ENCODE measurements around the gene ADAMTS10.
"Not testable (repeated sequence)": the region's sequence is repeated elsewhere in the genome, so short reads cannot be mapped to it uniquely, and the experiment has no call there.

ADAMTS10 gene

GRCh38 chr19:8610041-8610935 lies at the start of gene ADAMTS10:
TSS of gene ADAMTS10 (minus strand) at chr19:8610715. CDS start at chr19:8605710, 5,005 bp downstream.
- DNase-seq, result peak in 13 of 51 donors; percentile 5 to 65 (median 27)

GRCh38 chr19:8659905-8660304 lies 49.4 kb upstream of the ADAMTS10 start:
- no peak for DNase-seq

- no peak for DNase-seq
Observed at GRCh38 chr19:8657869-8658268, 47.4 kb upstream of the ADAMTS10 start.

- DNase-seq, result no peak
Observed at GRCh38 chr19:8655340-8655709, 44.8 kb upstream of the ADAMTS10 start.

GRCh38 chr19:8654591-8655339 lies 44.2 kb upstream of the ADAMTS10 start:
- DNase-seq, result peak in 23 of 51 donors; percentile 1 to 55 (median 17)

GRCh38 chr19:8648240-8648639 lies 37.7 kb upstream of the ADAMTS10 start:
- DNase-seq, result no peak

- no peak for DNase-seq
Observed at GRCh38 chr19:8643860-8644653, 33.5 kb upstream of the ADAMTS10 start.

GRCh38 chr19:8642561-8642960 lies 32.0 kb upstream of the ADAMTS10 start:
- DNase-seq, result no peak

GRCh38 chr19:8641908-8642547 lies 31.5 kb upstream of the ADAMTS10 start:
- DNase-seq, result no peak

GRCh38 chr19:8641221-8641907 lies 30.8 kb upstream of the ADAMTS10 start:
- DNase-seq, result peak in 1 of 51 donors; percentile 5

- peak in 10 of 51 donors; percentile 2 to 32 (median 8) for DNase-seq
Observed at GRCh38 chr19:8640402-8641004, 30.0 kb upstream of the ADAMTS10 start.

- DNase-seq, result no peak
Observed at GRCh38 chr19:8639821-8640401, 29.4 kb upstream of the ADAMTS10 start.

GRCh38 chr19:8638078-8638619 lies 27.6 kb upstream of the ADAMTS10 start:
- peak in 7 of 51 donors; percentile 1 to 11 (median 5) for DNase-seq

GRCh38 chr19:8637070-8637469 lies 26.6 kb upstream of the ADAMTS10 start:
- DNase-seq, result not testable (repeated sequence)

GRCh38 chr19:8635422-8635821 lies 24.9 kb upstream of the ADAMTS10 start:
- no peak for DNase-seq

GRCh38 chr19:8631425-8631819 lies 20.9 kb upstream of the ADAMTS10 start:
- DNase-seq, result peak in 9 of 51 donors; percentile 1 to 55 (median 21)

GRCh38 chr19:8630796-8631424 lies 20.4 kb upstream of the ADAMTS10 start:
- DNase-seq, result no peak

GRCh38 chr19:8629996-8630683 lies 19.6 kb upstream of the ADAMTS10 start, which contains the start of gene NFILZ:
TSS of gene NFILZ (plus strand) at chr19:8630633. CDS start at chr19:8676766, 46,133 bp downstream.
- DNase-seq, result no peak

Measured in hypothalamus (tissue), 51 donors.